Skeletal muscle satellite cell (primary cell): ENCODE data around the gene NPS.

Experiments
- H3K27me3 ChIP-seq: 2 replicates; pipeline ENCODE4 v1.7.0; 2013; ENCODE audit warnings: low read length; ENCODE audit not compliant: control insufficient read depth, insufficient read depth
- H3K36me3 ChIP-seq: 2 replicates; pipeline ENCODE4 v1.7.0; 2013; ENCODE audit warnings: mild to moderate bottlenecking, control low read depth, low read length; ENCODE audit not compliant: insufficient read depth
- H3K4me1 ChIP-seq: 2 replicates; pipeline ENCODE4 v1.7.0; 2013; ENCODE audit warnings: low read length; ENCODE audit not compliant: control insufficient read depth, insufficient read depth
- H3K4me2 ChIP-seq: 2 replicates; pipeline ENCODE4 v1.7.0; 2013; ENCODE audit warnings: mild to moderate bottlenecking, low read length
- H3K4me3 ChIP-seq: 2 replicates; pipeline ENCODE4 v1.7.0; 2013; ENCODE audit warnings: low read length
- H3K9ac ChIP-seq: 2 replicates; pipeline ENCODE4 v1.7.0; 2013; ENCODE audit warnings: mild to moderate bottlenecking, low read depth, low read length, moderate library complexity
- H3K9me3 ChIP-seq: replicated peaks from 2 replicates; pipeline ENCODE4 v1.7.0; 2013; ENCODE audit warnings: mild to moderate bottlenecking, control low read depth, low read length

Gene NPS

GRCh38 chr10:127563718-127564553 lies 14.8 kb downstream of the NPS start:
- H3K4me2 ChIP-seq = no peak overlapping the region
- no peaks in the 10 kb centered on the region for H3K9me3 ChIP-seq
- no peaks in the 10 kb centered on the region for H3K4me1 ChIP-seq
- H3K9ac ChIP-seq = no peak overlapping the region
- no peak overlapping the region for H3K4me3 ChIP-seq
- H3K27me3 ChIP-seq = peaks cover 2% of the 10 kb centered on the region
- H3K36me3 ChIP-seq = no peaks in the 10 kb centered on the region

- H3K4me1 ChIP-seq = no peaks in the 10 kb centered on the region
- H3K9ac ChIP-seq = no peak overlapping the region
- peaks cover 2% of the 10 kb centered on the region for H3K27me3 ChIP-seq
- no peaks in the 10 kb centered on the region for H3K36me3 ChIP-seq
- no peak overlapping the region for H3K4me2 ChIP-seq
- H3K4me3 ChIP-seq = no peak overlapping the region
- no peaks in the 10 kb centered on the region for H3K9me3 ChIP-seq
Observed at GRCh38 chr10:127564644-127565043, 15.5 kb downstream of the NPS start.

GRCh38 chr10:127565583-127565982 lies 16.5 kb downstream of the NPS start:
- Histone ChIP-seq H3K9me3 (no peaks in the 10 kb centered on the region), H3K27me3 (peaks cover 2% of the 10 kb centered on the region), H3K4me2 (no peak overlapping the region), H3K4me1 (no peaks in the 10 kb centered on the region), H3K36me3 (no peaks in the 10 kb centered on the region), H3K9ac (no peak overlapping the region), H3K4me3 (no peak overlapping the region)

- no peak overlapping the region for H3K4me2 ChIP-seq
- H3K4me3 ChIP-seq = no peak overlapping the region
Observed at GRCh38 chr10:127569210-127569609, 20.1 kb downstream of the NPS start.

GRCh38 chr10:127570036-127570435 lies 20.9 kb downstream of the NPS start:
- Histone ChIP-seq H3K4me1 (no peaks in the 10 kb centered on the region), H3K36me3 (no peaks in the 10 kb centered on the region), H3K27me3 (no peaks in the 10 kb centered on the region), H3K9ac (no peak overlapping the region), H3K4me2 (no peak overlapping the region), H3K9me3 (no peaks in the 10 kb centered on the region), H3K4me3 (no peak overlapping the region)

More at GRCh38 chr10:127569210-127569609, 20.1 kb downstream of the NPS start:
- Histone ChIP-seq H3K9me3 (no peaks in the 10 kb centered on the region), H3K9ac (no peak overlapping the region), H3K36me3 (no peaks in the 10 kb centered on the region), H3K4me1 (no peaks in the 10 kb centered on the region), H3K27me3 (no peaks in the 10 kb centered on the region)

- Histone ChIP-seq H3K27me3 (no peaks in the 10 kb centered on the region), H3K9ac (no peak overlapping the region), H3K4me2 (no peak overlapping the region), H3K36me3 (no peaks in the 10 kb centered on the region), H3K9me3 (no peaks in the 10 kb centered on the region), H3K4me1 (no peaks in the 10 kb centered on the region), H3K4me3 (no peak overlapping the region)
Observed at GRCh38 chr10:127571386-127571785, 22.3 kb downstream of the NPS start.

GRCh38 chr10:127576051-127576450 lies 26.9 kb downstream of the NPS start:
- Histone ChIP-seq H3K4me2 (no peak overlapping the region), H3K9ac (no peak overlapping the region), H3K4me1 (no peaks in the 10 kb centered on the region), H3K9me3 (no peaks in the 10 kb centered on the region), H3K27me3 (no peaks in the 10 kb centered on the region), H3K4me3 (no peak overlapping the region), H3K36me3 (no peaks in the 10 kb centered on the region)

- H3K9ac ChIP-seq = no peak overlapping the region
- no peaks in the 10 kb centered on the region for H3K9me3 ChIP-seq
- H3K27me3 ChIP-seq = no peaks in the 10 kb centered on the region
- H3K4me3 ChIP-seq = no peak overlapping the region
- no peaks in the 10 kb centered on the region for H3K4me1 ChIP-seq
- no peak overlapping the region for H3K4me2 ChIP-seq
- H3K36me3 ChIP-seq = no peaks in the 10 kb centered on the region
Observed at GRCh38 chr10:127576740-127577161, 27.6 kb downstream of the NPS start.

GRCh38 chr10:127577376-127578258 lies 28.5 kb downstream of the NPS start:
- Histone ChIP-seq H3K9me3 (no peaks in the 10 kb centered on the region), H3K9ac (no peak overlapping the region), H3K27me3 (no peaks in the 10 kb centered on the region), H3K4me1 (no peaks in the 10 kb centered on the region), H3K36me3 (no peaks in the 10 kb centered on the region), H3K4me2 (no peak overlapping the region), H3K4me3 (no peak overlapping the region)

GRCh38 chr10:127578259-127578960 lies 29.3 kb downstream of the NPS start:
- peaks cover 3% of the 10 kb centered on the region for H3K27me3 ChIP-seq
- H3K9ac ChIP-seq = no peak overlapping the region
- no peak overlapping the region for H3K4me3 ChIP-seq
- H3K36me3 ChIP-seq = no peaks in the 10 kb centered on the region
- no peaks in the 10 kb centered on the region for H3K9me3 ChIP-seq
- no peak overlapping the region for H3K4me2 ChIP-seq
- H3K4me1 ChIP-seq = no peaks in the 10 kb centered on the region

- Histone ChIP-seq H3K4me3 (no peak overlapping the region), H3K4me1 (no peaks in the 10 kb centered on the region), H3K9me3 (no peaks in the 10 kb centered on the region), H3K9ac (no peak overlapping the region), H3K4me2 (no peak overlapping the region), H3K27me3 (peaks cover 3% of the 10 kb centered on the region), H3K36me3 (no peaks in the 10 kb centered on the region)
Observed at GRCh38 chr10:127578961-127579305, 29.8 kb downstream of the NPS start.
